Stimulated activated CD8-positive, alpha-beta memory T cell treated with anti-CD3 and anti-CD28 coated beads, Interleukin-4, amount 100 ng/mL, for 1 hour (primary cell): ENCODE measurements around the gene TNFRSF12A.

Experiments
- DNase-seq, 2 donors: peaks; one replicate each; pipeline ENCODE4 v3.0.0-alpha.2; 2020; ENCODE audit warnings: low read depth in 2 of 2, low spot score in 1 of 2

The TNFRSF12A gene, protein sequence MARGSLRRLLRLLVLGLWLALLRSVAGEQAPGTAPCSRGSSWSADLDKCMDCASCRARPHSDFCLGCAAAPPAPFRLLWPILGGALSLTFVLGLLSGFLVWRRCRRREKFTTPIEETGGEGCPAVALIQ

DNA sequence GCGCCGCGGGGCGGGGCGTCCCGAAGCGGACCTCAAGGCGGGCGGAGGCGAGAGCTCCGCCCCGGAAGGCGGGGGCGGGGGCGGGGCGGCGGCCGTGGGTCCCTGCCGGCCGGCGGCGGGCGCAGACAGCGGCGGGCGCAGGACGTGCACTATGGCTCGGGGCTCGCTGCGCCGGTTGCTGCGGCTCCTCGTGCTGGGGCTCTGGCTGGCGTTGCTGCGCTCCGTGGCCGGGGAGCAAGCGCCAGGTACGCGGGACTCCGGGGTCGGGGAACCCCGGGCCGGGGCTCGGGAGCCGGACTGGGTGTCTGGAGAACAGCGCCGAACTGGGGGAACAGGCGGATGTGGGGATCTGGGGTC lies at the start of gene TNFRSF12A:
TSS of gene TNFRSF12A (plus strand) at position 122 of the 357 bp plus-strand sequence. CDS start at position 152, 30 bp downstream.
- peak in 1 of 2 donors; percentile 36 for DNase-seq

DNA sequence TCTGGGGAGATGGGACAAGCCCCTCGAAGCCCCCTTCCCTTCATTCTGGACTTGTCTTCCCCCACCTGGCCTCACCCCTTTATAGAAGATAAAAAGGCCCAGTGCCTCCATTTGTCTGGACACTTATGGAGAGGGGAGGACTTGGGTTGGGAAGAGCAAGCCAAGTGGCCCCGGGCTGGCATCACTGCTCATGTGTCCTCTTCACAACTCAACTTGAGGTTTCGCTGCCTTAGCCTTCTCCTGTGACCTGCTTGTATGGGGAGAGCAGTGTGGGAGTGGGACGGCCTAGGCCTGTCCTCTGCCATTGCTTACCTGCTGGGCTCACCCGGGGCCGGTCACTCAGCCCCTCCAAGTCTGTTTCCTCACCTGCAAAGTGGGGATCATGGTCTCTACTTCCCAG lies 49.6 kb upstream of the TNFRSF12A start:
- no peak for DNase-seq

DNA sequence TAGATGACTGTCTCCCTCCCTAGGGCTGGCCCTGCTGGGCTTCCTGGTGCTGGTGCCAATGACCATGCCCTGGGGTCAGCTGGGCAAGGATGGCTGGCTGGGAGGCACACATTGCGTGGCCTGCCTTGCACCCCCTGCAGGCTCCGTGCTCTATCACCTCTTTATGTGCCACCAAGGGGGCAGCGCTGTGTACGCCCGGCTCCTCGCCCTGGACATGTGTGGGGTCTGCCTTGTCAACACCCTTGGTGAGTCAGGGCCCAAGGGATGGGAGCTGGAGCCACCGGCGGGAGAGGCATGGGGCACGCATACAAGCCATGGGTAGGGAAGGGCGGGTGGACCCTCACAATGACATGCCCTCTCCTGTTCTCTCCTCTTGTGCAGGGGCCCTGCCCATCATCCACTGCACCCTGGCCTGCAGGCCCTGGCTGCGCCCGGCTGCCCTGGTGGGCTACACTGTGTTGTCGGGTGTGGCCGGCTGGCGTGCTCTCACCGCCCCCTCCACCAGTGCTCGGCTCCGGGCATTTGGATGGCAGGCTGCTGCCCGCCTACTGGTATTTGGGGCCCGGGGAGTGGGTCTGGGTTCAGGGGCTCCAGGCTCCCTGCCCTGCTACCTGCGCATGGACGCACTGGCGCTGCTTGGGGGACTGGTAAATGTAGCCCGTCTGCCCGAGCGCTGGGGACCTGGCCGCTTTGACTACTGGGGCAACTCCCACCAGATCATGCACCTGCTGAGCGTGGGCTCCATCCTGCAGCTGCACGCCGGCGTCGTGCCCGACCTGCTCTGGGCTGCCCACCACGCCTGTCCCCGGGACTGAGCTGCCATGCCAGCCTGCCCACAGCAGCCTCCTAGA lies 48.8 kb upstream of the TNFRSF12A start:
- no peak for DNase-seq

DNA sequence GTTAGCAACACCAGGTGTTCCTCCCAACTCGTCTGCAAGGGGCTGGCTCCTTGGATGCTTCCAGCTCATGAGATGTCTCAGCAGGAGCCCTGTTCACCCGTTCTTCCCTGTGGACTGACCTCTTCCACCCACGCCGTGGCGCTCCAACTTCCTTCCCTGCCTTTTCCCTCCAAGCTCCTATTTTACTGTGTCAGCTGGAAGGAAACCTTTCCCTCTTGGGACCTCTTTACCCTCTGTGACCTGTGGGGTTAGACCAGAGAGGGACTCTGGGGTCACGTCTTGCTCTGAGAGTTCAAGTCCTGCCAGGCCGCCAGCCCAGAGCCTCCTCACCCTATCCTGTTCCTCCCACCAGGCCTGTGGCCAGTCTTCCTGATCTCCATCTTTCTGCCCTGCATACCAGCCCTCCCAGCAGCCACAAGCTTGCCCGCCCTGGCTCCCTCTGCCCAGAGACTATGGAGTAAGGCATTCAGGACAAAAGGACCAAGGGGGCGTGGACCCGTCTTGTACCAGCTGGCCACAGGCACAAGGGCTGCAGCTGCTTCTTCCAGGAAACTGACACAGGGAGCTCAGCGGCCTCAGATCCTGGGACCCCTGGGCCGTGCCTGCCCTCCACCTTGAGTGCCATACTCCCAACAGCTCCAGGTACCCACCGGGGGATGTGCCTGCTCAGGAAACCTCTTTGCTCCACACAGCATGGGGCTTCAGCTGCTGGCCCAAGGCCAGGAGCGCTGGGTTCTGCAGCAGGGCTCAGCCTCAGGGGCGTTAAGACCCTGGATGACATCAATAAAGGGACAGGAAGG lies 48.0 kb upstream of the TNFRSF12A start:
- no peak for DNase-seq

DNA sequence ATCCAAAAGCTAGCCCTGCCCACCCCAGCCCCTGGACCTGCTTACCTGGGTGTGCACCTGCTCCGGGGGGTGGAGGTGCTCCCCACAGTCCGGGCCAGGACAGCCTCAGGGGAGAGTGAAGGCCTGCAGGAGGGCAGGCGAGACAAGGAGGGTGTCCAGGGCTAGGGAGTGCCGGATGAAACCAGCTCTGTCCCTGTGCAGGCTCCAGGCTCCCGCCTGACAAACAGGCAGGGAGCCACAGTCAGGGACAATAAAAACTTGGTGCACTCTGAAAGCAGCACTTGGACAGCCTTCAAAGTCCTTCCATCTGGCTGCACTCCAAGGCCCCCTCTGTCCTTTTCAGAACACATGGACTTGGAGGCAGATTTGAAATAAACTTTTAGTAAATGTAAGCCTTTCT lies 47.1 kb upstream of the TNFRSF12A start:
- DNase-seq, result no peak

DNA sequence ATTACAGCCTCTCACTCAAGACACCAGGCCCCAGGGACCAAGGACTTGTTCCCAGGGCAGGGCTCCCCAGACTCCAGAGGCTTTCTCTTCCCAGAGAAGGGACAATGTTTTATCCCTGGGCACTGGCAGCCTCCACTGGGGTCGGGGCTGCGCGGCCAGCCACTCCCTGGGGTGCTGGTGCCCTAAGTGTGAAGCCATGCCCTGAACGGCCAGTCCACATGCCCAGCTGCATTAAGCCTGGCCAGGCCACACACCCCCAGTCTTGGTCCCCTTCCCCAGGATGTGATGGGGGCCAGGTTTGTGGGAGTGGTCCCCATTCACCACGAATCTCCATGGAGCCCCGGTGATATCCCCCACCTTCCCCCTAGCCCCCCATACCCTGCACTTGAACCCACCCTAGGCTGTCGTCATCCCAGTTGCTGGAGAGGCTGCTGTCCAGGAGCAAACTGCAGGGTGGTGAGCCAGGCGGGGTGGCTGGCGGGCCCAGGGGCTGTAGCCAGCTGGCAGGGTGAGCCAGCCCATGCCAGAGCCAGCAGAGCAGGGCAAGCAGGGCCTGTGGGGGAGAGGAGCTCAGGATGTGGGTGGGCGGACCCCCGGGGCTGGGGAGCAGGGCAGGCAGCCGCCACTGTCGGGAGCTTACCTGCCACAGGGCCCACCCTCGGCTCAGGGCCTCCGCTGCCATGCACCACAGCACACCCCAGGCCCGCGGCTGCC lies 46.4 kb upstream of the TNFRSF12A start:
- no peak for DNase-seq

DNA sequence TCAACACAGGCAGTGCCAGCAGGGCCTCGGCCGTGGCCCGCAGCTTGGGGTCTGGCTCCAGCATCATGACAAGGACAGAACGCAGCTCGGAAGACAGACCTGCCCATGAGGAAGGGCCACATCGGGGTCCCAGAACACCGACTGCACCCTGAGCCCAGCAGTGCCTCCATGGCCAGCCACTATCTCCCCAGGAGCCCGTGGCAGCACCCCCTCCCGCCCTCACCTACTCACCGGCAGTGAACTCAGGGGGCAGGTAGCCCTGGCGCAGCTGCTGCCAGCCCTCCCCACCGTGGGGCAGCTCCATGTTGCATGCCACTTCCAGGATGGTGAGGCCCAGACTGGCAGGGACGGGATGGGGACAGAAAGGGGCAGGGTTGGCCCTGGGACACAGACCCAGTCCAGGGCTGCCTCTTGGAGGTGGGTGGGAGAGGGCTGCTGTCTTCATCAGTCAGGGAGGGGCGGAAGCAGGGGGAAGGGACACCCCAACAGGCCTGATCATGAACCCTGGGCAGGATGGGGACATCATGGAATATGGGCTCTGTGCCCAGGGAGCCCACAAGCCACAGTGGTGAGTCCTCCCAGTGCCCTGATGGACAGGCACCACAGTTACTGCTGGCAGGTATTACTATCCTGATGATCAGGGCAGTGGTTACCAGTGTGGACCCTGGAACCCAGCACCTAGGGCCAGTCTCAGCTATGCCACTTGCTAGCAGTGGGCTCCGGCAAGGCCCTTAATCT lies 45.7 kb upstream of the TNFRSF12A start:
- no peak for DNase-seq

DNA sequence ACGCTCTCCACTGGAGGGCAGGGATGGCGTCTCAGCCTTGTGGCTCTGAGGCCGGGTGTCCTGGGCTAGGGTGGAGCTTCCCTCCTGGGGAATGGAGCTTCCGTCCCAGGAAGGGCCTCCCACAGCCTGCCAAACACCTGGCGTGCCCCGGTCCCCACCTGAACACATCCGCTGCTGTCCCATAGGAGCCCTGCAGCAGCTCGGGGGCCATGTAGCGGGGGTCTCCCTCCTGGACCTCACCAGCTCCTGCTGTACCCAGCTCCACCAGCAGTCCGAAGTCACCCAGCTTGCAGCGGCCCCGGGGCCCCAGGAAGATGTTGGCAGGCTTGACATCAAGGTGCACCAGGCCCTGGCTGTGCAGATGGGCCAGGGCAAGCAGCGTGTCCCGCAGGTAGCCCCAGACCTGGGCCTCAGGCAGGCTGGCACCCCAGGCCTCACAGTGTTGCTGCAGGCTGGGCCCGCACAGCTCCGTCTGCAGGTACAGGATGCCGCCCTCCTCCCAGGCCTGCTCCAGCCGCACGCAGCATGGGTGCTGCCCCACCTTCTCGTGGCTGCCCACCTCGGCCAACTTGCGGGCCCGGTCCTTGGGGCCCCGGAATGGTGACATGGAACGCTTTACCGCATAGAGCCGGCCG lies 44.9 kb upstream of the TNFRSF12A start:
- no peak for DNase-seq

DNA sequence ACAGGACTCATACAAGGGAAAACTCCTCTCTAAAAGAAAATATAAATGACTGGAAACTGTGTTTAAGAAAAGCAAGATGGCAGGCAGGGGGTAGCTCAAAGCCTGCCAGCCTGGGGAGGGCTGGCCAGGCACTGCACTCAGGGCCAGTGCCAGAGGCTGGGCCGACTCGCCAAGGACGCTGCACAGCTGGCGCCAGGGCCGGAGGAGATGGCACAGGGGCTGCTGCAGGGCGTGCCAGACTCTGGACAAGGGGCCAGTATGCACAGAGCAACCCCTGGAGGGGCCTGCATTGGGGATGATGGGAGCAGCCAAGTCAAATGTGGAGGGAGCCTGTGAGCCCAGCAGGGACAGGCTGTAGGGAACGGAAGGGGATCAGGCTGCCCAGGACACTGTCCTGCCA lies 44.0 kb upstream of the TNFRSF12A start:
- no peak for DNase-seq

DNA sequence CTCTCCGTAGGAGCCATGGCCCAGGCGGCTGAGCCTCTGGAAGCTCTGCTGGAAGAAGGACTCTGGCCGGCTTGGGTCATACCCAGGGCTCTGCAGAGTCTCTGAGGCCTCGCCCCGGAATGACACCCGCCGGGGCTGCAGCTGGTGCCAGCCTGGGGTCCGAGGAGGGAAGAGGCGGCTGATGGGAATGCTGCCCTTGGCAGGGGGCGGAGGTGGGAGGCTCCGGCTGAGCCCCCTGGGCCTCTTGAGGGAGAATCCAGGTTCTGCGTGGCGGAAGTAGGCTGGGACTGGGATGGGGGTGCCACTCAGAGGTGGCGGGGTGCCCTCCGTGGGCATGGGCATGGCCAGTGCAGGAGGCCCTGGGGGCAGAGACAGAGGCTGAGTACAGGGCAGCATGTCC lies 43.5 kb upstream of the TNFRSF12A start:
- no peak for DNase-seq

DNA sequence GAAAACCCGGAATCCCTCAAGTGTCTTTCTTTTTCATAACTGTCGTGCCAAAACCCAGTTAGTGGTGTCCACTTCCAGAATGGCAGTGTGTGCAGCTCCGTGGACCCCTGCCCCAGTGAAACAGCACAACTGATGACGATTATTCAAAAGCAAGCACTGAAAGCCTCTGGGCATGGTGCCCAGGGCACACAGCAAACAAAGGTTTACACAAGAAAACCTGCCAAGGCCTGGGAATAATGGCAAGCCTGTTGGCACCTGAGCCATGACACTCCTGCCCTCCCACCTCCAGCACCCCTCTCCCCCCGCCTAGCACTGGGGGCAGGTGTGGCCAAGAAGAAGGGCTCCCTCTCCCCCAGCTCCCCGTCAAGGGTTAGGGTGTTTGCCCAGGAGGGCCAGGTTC lies 42.7 kb upstream of the TNFRSF12A start:
- DNase-seq, result no peak

DNA sequence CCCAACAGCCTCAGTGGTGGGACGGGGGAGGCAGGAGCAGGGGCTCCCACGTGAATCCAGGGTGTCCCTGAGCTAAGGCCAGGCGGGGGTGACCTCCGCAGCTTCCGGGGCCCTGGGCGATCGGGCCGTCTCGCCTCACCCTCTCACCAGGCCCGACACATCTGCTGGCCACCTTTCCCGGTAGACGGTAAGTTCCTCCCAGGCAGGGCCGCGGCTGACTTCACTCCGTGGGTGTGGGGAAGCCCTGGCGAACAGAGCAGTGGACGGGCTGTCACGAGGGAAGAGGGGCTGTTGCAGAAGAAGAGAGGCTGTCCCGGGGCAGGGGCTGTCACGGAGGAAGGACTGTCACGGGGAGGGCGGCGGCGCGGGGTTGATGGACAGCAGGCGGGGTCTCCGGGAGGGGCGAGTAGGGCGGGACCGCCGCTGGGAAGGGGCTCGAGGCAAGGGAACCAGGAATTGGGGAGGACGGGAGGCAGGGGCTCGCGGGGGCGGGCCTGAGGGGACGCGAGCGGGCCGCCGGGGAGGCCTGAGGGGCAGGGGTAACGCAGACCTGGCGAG lies 40.4 kb upstream of the TNFRSF12A start:
- DNase-seq, result no peak

DNA sequence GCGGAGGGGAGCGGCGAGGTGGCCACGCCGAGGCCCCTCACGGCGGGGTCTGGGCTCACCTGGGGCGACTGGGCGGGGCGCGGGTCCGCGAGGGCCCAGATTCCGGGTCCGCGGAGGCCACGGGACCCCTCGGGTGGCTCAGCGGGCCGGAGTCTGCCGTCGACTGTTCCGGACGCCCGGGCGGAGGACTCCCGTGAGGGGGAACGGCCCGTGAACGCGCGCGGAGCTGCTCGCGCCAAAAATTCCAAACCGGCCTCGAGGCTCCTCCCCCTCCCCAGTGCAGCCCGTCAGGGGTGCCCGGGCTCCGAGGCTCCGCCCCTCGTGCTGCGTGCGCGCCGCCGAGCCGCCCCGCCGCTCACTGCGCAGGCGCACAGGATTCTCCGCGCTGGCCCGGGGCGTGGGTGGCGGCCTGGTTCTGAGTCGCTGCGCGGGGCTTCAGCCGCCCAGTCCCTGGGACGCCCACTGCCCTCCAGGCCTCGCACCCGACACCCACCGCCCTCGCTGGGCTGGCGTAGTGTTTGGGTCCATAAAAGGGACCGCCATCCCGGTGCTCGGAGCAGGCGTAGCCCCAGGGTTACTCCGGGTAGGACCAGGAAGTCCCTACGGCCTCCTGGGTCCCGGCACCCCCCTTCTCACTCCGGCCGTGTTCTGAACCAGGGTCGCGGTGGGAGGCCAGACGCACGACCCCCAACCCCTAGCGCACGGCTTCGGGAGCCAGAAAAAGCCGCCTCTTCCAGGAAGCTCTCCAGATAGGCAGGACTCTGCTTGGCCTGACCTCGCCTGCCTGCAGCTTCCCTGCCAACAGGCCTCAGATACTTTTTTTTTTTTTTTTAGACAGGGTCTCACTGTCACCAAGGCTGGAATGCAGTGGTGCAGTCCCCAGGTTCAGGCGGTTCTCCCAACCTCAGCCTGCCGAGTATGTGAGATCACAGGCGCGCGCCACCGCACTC lies 39.7 kb upstream of the TNFRSF12A start, which contains the start of gene PKMYT1:
TSS of gene PKMYT1 (minus strand) at position 220 of the 950 bp plus-strand sequence. CDS start 789 bp downstream, outside the sequence.
- DNase-seq, result peak; percentile 91

DNA sequence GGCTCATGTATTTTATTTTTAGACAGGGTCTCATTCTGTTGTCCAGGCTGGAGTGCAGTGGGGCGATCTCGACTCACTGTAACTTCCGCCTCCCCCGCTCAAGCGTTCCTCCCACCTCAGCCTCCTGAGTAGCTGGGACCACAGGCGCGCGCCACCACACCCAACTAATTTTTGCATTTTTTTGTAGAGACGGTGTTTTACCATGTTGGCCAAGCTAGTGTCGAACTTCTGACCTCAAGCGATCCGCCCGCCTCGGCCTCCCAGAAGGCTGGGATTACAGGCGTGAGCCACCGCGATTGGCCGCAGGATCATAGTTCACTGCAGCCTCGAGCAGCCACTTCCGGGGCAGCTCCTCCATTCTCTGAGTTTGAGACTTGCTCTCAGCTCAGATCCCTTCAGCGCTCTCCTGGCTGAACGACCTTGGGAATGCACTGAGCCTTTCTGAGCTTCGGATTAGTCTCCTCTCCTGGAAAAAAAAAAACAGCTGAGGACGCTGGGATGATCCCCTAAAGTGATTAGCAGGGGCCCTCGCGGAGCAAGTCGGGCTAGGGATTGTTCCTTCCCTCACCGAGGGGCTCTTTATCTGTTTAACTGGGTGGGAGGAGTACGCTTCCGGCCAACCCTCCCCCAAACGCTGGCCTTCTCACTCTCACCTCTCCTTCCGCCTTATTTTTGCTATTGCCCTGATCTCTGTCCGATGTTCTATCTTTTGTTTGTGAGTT lies 38.8 kb upstream of the TNFRSF12A start:
- no peak for DNase-seq

DNA sequence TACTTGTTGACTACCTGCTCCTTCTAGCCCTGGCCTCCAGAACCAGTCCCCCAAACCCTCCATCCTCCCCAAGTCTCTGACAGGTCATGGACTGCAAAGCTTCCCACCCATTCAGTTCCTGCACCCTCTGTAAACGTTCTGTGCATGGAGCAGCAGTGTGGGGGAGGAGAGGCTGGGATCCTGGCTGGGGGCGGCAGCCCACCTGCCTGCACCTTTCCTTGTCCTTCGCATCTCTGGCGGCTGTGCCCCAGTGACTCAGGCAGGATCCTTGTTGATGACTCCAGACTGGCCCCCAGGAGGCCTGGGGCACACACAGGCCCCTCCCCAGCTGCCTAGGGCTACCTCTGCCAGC lies 38.3 kb upstream of the TNFRSF12A start:
- no peak for DNase-seq

DNA sequence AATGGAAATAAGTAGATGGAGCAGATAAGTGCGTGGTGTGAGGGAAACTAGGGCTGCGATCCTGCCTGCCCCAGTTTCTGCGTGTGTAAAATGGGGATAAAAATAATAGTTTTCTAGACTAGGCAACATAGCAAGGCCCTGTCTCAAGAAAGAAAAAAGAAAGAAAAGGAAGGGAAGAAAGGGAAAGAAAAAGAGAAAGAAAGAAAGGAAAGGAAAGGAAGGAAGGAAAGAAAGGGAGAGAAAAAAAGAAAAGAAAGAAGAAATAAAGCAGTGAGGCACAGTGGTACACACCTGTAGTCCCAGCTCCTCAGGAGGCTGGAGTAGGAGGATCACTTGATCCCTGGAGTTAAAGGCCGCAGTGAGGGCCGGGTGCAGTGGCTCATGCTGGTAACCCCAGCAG lies 37.8 kb upstream of the TNFRSF12A start:
- no peak for DNase-seq

DNA sequence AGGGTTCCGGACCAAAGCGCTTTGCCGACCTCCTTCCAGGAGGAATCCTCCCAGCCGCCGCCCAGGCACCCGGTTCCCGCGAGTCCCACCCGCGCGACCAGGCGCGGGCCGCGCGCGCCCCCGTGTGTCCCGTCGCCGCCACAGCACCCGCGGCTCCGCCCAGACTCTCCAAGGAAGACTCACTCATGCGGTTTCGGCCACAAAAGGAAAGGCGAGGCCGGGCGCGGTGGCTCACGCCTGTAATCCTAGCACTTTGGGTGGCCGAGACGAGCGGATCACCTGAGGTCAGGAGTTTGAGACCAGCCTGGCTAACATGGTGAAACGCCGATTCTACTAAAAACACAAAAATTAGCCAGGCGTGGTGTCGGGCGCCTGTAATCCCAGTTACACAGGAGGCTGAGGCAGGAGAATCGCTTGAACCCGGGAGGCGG lies 36.4 kb upstream of the TNFRSF12A start:
- peak; percentile 46 to 52 for DNase-seq

DNA sequence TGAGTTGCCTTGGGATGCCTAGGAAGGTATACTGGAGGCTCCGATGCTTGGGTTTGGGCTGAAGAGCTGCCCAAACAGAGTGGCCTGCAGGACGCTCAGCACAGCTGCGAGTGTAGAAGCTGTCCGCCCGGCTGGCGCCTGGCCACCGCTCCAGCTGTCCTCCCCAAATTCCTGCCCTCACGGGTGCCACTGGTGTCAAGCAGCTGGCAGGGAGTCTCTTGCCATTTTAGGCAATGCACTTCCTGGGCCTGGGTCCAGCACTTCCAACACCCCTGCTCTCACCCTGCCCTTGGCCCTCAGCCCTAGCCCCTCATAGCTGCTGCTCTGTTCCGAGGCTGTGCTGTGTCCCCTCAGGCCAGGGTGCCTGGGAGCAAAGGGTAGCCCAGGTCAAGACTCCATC lies 34.7 kb upstream of the TNFRSF12A start:
- DNase-seq, result no peak
